Eye (tissue), 1 donor: ENCODE measurements around the gene ATP13A2.

ENCODE experiments used
- DNase-seq: peaks from one replicate; pipeline ENCODE4 v3.0.0-alpha.2; 2015

Gene ATP13A2

GRCh38 chr1:17011439-17012307, at the start of gene ATP13A2:
ATP13A2 (minus strand) TSS chr1:17011928; CDS start chr1:17011738, 190 bp downstream.
- DNase-seq, result peak; percentile 88

- DNase-seq, result no peak
Observed at GRCh38 chr1:17061486-17061885, 49.8 kb upstream of the ATP13A2 start.

GRCh38 chr1:17060306-17060749, 48.6 kb upstream of the ATP13A2 start:
- DNase-seq, result no peak

- DNase-seq, result peak; percentile 83
Observed at GRCh38 chr1:17059391-17060305, 47.9 kb upstream of the ATP13A2 start.

- no peak for DNase-seq
Observed at GRCh38 chr1:17056551-17056950, 44.8 kb upstream of the ATP13A2 start.

GRCh38 chr1:17055801-17056200, 44.1 kb upstream of the ATP13A2 start:
- DNase-seq, result no peak

GRCh38 chr1:17053685-17054410, 42.1 kb upstream of the ATP13A2 start, which contains the start of gene SDHB:
SDHB (minus strand) TSS chr1:17054032; CDS start chr1:17054019, 13 bp downstream.
- peak; percentile 99 for DNase-seq

- DNase-seq, result no peak
Observed at GRCh38 chr1:17053086-17053684, 41.5 kb upstream of the ATP13A2 start.

GRCh38 chr1:17052641-17053040, 40.9 kb upstream of the ATP13A2 start:
- DNase-seq, result no peak

- DNase-seq, result no peak
Observed at GRCh38 chr1:17052038-17052437, 40.3 kb upstream of the ATP13A2 start.

- DNase-seq, result no peak
Observed at GRCh38 chr1:17047924-17048323, 36.2 kb upstream of the ATP13A2 start.

GRCh38 chr1:17046334-17046657, 34.6 kb upstream of the ATP13A2 start:
- DNase-seq, result no peak

- peak; percentile 83 for DNase-seq
Observed at GRCh38 chr1:17045634-17046333, 34.1 kb upstream of the ATP13A2 start.

- DNase-seq, result no peak
Observed at GRCh38 chr1:17045150-17045549, 33.4 kb upstream of the ATP13A2 start.

GRCh38 chr1:17043676-17044075, 31.9 kb upstream of the ATP13A2 start:
- DNase-seq, result no peak

GRCh38 chr1:17040135-17040534, 28.4 kb upstream of the ATP13A2 start:
- DNase-seq, result no peak

GRCh38 chr1:17039522-17039921, 27.8 kb upstream of the ATP13A2 start:
- DNase-seq, result no peak

- no peak for DNase-seq
Observed at GRCh38 chr1:17033481-17033880, 21.8 kb upstream of the ATP13A2 start.

GRCh38 chr1:17032741-17033140, 21.0 kb upstream of the ATP13A2 start:
- no peak for DNase-seq

- no peak for DNase-seq
Observed at GRCh38 chr1:17031436-17031835, 19.7 kb upstream of the ATP13A2 start.

GRCh38 chr1:17030206-17030605, 18.5 kb upstream of the ATP13A2 start:
- DNase-seq, result no peak

- DNase-seq, result no peak
Observed at GRCh38 chr1:17028662-17029188, 17.0 kb upstream of the ATP13A2 start.
